GM19351 (cell line): ENCODE data around the gene TMEM38A.

ENCODE experiments used
- ATAC-seq: cut with Tn5 transposase; IDR thresholded peaks from one replicate; pipeline ENCODE4 v1.9.1; 2021; ENCODE audit warnings: mild to moderate bottlenecking, moderate library complexity; ENCODE audit not compliant: unreplicated experiment

TMEM38A gene

DNA sequence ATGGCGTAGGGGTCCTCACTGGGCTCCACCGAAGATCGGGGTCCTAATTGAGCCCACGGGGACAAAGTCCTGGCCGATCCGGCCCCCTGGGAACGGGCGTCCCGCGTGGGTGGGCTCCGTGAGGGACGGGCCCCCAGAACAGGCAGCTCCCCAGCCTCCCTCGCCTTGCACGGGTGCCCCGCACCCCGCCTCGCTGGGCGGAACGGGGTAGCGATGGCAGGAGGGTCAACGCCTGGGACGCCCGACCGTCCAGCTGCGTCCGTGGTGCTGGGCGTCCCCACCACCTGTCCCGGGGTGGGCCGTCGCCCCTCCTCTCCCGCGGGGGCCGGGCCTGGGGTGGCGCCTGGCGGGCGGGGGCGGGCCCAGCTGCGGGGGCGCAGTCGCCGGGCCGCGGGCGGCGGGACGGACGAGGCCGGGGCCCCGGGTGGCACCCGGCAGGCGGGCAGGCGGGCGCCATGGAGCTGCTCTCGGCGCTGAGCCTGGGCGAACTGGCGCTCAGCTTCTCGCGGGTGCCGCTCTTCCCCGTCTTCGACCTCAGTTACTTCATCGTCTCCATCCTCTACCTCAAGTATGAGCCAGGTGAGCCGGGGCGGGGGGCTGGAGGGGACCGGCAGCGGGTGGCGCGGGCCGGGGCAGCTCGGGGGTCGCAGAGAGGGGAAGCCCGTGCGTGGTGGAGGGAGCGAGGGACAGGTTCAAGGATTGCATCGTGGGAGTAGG lies at the start of gene TMEM38A:
Gene TMEM38A (plus strand): TSS at position 377 of the 717 bp plus-strand sequence. CDS start 79 bp downstream, at position 456.
- no peak for ATAC-seq

GRCh38 chr19:16612636-16613035 lies 48.3 kb upstream of the TMEM38A start:
- no peak for ATAC-seq

DNA sequence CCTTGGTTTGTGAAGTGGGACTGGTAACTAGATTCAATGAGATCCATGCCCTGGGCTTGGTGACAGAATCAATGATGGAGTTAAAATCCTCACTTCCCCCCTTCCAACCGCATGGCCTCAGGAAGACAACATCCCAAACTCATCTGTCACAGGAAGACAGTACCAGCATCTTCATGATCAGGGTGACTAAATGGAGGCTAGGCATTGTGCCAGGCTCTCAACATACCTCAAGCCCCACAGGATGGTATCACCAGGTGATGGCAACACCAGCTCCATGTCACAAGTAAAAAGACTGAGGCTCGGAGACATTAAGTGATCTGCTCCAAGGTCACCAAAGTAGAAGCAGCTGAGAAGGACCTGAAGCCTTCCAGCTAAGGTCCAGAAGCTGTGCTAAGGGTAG lies 47.1 kb upstream of the TMEM38A start:
- ATAC-seq = no peak

DNA sequence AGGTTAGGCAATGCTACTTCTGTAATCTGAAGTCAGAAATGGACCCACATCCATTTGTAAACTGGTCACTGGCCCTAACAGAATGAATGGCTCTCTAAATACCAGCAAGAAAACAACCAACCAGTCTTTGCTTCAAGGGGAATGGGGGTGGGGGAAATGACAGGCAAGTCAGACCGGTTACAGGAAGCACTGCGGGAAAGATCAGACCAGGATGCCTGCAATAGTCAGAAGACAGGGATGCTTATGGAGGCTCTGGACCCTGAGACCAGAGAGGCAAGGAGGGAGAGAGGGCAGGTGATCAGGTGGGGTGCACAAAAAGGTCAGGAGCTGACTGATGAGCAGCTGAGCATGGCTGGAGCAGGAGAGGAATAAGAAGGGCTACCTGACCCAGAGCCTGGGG lies 46.0 kb upstream of the TMEM38A start:
- ATAC-seq = no peak

DNA sequence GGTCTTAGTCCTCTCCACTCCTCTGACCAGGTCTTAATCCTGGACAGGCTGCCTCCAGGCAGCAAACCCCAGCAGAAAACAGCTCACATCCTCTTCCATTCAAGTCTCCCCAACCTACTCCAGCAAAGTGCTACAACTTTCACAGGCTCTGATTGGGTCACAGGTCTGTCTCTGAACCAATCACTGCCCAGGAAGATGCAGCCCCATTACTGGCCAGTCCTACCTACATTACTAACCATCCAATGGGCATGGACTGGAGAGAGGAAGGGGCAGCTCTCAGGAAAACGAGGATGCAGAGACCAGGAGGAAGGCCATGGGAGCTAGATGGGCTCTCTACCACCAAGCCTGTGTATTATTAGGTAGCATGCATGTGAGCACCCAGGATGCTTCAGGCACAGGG lies 45.1 kb upstream of the TMEM38A start:
- no peak for ATAC-seq

DNA sequence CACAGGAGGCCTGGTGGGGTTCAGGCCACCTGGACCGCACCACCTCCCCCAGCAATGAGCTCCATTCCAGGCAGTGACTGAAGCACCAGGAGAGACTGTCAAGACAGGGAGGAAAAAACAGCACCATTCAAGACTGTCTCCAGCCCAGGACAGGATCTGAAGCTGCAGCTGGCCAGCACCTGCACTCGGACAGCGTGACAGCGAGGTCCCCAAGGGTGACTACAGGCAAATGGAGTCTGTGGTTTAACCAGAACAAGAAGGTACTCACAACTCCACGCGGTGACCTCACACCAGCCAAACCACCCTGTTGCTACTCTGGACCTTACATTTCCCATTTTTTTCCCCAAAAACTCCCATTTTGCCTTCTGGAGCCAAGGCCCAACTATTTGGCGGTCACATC lies 42.7 kb upstream of the TMEM38A start:
- ATAC-seq = no peak

DNA sequence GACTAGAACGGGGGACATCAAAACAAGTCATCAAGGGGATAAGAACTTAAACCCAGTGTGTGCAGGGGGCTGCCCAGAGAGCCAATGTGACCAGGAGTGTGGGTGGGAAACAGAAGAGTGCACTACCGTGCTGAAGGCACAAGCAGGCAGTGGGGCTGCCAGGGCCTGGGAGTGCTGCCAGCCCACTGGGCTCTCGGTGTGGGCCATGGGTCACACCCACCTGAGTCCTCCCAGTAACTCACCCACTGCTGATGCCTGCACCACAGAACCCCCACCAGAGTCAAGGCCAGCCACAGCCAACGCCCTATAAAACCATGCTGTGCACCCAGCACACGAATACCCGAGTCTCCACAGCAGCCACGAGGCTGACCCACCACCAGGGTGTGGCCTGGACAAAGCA lies 41.5 kb upstream of the TMEM38A start:
- ATAC-seq = no peak

- no peak for ATAC-seq
Measured at GRCh38 chr19:16620018-16620417, 40.9 kb upstream of the TMEM38A start.

DNA sequence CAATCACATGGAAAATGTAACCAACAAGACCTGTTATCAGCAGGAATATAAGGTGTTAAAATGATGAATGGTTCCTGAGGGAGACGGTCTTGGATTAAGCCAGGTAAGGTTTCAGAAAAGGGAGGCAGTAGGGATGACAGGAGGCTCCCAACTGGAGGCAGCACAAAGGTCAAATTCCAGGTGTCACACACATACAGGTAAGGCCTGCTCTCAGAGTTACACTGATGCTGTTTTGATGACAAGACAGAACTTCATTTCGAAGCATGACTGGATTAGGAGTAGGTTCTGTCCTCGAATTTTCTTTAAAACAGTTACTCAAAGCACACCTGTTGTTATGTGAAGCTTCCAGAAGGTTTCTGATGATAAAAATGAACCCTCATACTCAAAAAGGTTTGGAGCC lies 40.4 kb upstream of the TMEM38A start:
- ATAC-seq = no peak

DNA sequence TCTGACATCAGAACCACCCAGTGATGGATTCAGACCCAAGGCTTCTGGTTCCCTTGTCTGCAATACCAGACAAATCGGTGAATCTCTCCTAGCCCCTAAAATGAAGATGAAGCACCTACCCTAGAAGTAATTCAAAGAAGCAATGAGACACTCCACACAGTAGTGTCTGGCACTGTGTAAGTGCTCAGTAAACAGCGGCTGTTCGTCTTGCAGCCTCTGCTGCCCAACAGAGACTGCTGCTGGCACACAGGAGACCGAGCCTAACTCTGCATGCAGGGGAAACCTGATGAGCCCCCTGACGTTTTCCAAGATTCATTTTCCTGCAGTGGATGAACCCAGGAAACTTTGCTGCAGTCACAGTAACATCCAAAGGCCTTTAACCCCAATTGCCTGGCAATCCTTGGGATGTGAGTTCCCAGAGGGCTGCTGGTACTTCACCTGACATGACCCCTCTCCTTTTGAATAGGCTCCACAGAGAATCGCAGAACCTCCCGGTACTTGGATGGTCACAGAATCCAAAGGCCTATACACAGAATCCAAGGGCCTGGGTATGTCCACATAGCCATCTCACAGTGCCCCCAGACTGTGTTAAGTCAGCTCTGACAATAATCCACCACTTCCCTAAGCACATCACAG lies 39.7 kb upstream of the TMEM38A start:
- no peak for ATAC-seq

GRCh38 chr19:16623066-16623465 lies 37.9 kb upstream of the TMEM38A start:
- ATAC-seq = no peak

DNA sequence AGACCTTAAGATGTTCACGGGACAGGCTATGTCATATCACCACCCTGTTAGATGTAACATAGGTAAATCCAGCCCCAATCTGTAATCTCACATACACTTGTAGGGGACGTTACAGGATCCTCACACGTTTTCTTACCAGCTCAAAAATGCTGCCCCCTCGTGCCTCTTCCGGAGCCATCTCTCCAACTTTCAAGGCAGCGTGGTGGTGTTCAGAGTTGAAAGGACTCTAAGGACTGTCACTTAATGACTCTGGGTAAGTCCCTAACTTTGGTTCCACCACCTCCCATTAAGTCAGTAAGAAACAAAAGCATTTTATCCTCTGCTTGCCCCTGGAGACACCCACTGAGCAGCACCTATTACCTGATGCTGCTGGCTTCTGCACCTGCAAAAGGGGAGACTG lies 37.4 kb upstream of the TMEM38A start:
- no peak for ATAC-seq

DNA sequence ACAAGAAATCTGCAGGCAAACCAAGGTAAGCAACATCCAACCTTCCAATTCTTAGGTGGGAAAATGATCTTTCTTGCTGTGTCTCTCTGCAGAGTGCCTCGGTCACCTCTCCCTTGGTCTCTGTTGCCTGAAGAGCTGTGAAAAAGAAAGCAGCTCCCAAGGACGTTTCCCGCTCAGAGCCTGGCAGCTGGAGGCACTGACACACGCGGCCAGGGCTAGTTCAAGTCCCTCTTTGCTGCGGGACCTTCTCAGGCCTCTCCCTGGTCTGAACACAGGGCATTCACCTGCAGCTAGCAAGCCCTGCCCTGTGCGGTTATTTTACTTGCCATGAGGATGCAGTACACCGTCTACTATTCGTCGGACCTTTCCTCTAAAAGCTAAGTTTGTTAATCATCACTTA lies 36.7 kb upstream of the TMEM38A start:
- ATAC-seq = no peak

DNA sequence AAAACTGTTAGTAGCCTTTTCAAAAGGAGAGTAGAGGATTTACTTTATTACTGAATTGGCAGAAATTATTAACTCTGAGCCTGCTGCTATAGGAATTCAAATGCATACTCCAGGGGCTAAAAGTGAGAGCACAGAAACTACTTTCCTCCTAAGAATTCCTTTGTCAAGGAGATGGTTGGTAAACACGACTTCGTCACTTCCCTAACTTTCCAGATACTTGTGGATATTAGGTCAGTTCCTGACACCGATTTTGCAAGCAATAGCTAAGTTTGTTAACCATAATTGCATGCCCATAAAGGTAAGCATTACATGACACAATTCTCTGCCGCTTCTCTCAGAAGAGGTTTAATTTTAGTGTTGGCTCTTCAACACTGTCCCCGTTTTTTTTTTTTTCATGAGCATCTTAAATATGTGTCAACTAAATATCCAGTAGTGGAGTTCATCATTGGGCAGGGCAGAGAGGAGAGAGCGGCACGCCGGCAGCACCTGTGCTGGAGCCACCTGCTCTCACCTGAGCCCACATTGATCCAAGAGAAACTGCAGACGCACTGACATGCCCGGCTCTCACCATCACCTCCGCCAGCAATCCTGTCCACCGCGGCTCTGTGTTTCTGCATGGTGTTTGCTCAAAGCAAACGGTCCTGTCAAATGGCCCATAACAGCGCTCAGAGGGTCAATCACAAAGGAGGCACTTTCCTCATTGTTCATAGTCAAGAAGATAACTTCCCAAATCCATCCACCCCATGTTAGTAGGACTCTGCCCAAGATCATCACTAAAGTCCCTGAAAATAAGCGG lies 35.6 kb upstream of the TMEM38A start:
- ATAC-seq = no peak

GRCh38 chr19:16626796-16627192 lies 34.1 kb upstream of the TMEM38A start:
- ATAC-seq = no peak

DNA sequence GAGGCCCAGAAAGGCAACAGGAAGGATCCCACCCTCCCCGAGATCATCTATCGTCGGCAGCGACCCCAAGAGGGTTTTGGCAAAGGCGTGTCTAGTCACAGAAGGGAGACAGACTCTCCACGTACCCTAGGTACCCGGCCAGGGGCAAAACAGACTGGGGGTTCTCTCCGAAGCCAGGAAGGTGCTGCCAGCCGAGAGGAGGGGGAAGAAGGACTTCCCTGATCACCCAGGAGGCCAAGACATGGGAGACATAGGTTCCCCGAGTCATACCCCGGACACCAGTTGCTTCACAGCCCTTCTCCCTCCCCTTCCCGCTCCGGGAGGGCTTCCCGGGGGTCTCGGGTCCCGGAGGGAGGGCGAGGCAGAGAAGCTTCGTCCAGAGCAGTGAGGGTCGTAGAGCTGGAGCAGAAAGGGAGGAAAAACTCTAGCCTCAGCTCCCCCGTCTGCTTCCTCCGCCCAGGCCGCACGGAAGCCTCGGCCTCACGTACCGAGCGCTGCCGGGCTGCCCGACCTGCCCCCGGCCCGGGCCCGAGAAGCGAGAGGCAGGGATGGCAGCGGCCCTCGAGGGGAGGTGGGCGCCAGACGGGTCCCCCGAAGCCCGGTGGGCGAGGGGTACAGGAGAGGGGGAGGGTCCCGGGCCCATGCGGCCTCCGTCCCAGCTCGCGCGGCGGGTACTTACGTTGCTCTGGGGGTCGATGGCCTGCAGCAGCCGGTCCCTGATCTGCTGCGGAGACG lies 33.6 kb upstream of the TMEM38A start:
- no peak for ATAC-seq

DNA sequence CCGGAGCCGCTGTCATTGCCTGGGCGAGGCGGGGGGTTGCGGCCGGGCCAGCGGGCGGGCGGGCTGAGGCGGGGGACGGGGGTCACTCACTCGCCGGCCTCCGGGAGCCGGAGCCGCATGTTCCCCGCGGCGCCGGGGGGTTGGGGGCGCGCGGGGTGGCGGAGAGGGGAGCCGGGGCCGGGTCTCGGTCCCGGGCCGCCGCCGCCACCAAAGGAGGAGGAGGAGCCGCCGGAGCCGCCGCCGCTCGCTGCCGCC lies 33.1 kb upstream of the TMEM38A start:
- no peak for ATAC-seq

GRCh38 chr19:16628183-16628983 lies 32.6 kb upstream of the TMEM38A start, which contains the start of gene MED26:
Gene MED26 (minus strand): TSS chr19:16628204. CDS start chr19:16627943, 261 bp downstream.
- ATAC-seq = peak; percentile 81

GRCh38 chr19:16628984-16629691 lies 31.8 kb upstream of the TMEM38A start:
- ATAC-seq = no peak

DNA sequence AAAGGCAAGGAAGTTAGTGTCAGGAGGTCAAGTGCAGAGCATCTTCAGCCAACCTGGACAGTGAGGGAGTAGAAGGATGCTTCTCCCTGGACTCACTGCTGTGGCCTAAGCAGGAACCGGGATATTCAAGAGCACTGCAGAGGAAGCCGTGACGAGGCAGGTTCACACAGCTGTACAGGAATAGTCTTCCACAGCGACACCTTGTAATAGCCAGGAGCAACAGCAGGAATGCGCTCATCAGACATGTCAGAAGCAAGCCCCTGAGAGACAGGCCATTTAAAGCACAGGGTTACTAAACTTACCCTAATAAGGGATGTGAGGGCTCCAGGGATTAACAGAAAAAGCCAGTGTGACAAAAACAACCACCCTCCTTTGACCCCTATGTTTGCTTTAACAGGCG lies 29.5 kb upstream of the TMEM38A start:
- ATAC-seq = no peak
